OCI-LY1 (cell line): ENCODE data around the gene ICAM1.
A peak's percentile ranks its signal among the peaks of the same experiment; 100 is the strongest.
"Not testable (repeated sequence)": the region's sequence is repeated elsewhere in the genome, so short reads cannot be mapped to it uniquely, and the experiment has no call there.

ENCODE experiments used
- H2AFZ ChIP-seq: fragments of 200-600 bp; sonication (generic), shearing (Covaris generic); 2 replicates; pipeline ENCODE4 v1.6.0; 2014; ENCODE audit warnings: antibody characterized with exemption, mild to moderate bottlenecking, low read length
- H3F3A ChIP-seq: fragments of 200-600 bp; sonication (generic), shearing (Covaris generic); 2 replicates; pipeline ENCODE4 v1.6.0; 2014; ENCODE audit warnings: mild to moderate bottlenecking, antibody characterized with exemption, low read length, moderate library complexity; ENCODE audit not compliant: insufficient read depth
- H3K27ac ChIP-seq: fragments of 200-600 bp; sonication (generic); 2 replicates; pipeline ENCODE4 v1.5.1; 2014; ENCODE audit warnings: low read length, mixed run types, mild to moderate bottlenecking, low read depth; ENCODE audit not compliant: poor library complexity, severe bottlenecking
- H3K27me3 ChIP-seq: fragments of 200-600 bp; sonication (generic); 2 replicates; pipeline ENCODE4 v1.6.0; 2014; ENCODE audit warnings: antibody characterized with exemption, mild to moderate bottlenecking, low read length, moderate library complexity; ENCODE audit not compliant: insufficient read depth
- H3K36me3 ChIP-seq: fragments of 200-600 bp; sonication (generic); 2 replicates; pipeline ENCODE4 v1.6.1; 2014; ENCODE audit warnings: mild to moderate bottlenecking, antibody characterized with exemption, low read length, moderate library complexity, mixed read lengths; ENCODE audit not compliant: insufficient read depth
- H3K4me1 ChIP-seq: fragments of 200-600 bp; sonication (generic); 2 replicates; pipeline ENCODE4 v1.5.1; 2014; ENCODE audit warnings: mild to moderate bottlenecking, low read length, moderate library complexity; ENCODE audit not compliant: insufficient read depth, severe bottlenecking
- H3K4me2 ChIP-seq: fragments of 200-600 bp; sonication (generic), shearing (Covaris generic); 2 replicates; pipeline ENCODE4 v1.6.1; 2014; ENCODE audit warnings: low read length
- H3K4me3 ChIP-seq: fragments of 200-600 bp; sonication (generic); 2 replicates; pipeline ENCODE4 v1.5.1; 2014; ENCODE audit warnings: low read length, low read depth, mild to moderate bottlenecking, mixed read lengths; ENCODE audit not compliant: poor library complexity, severe bottlenecking
- H3K79me2 ChIP-seq: fragments of 200-600 bp; shearing (Covaris generic); 2 replicates; pipeline ENCODE4 v1.6.1; 2016; ENCODE audit warnings: mixed run types, low read length, mixed read lengths; ENCODE audit not compliant: insufficient read depth
- H3K9ac ChIP-seq: fragments of 200-600 bp; sonication (generic), shearing (Covaris generic); 2 replicates; pipeline ENCODE4 v1.6.1; 2014; ENCODE audit warnings: mild to moderate bottlenecking, low read length, mixed read lengths
- H3K9me2 ChIP-seq: fragments of 200-600 bp; sonication (generic), shearing (Covaris generic); 2 replicates; pipeline ENCODE4 v1.6.1; 2014; ENCODE audit warnings: low read depth, mild to moderate bottlenecking, low read length, mixed read lengths
- H3K9me3 ChIP-seq: fragments of 200-600 bp; shearing (Covaris generic); 2 replicates; pipeline ENCODE4 v1.6.1; 2014; ENCODE audit warnings: low read length, mixed read lengths
- H4K20me1 ChIP-seq: fragments of 200-600 bp; sonication (generic), shearing (Covaris generic); 2 replicates; pipeline ENCODE4 v1.6.0; 2016; ENCODE audit warnings: mild to moderate bottlenecking, low read length; ENCODE audit not compliant: insufficient read depth
- CTCF ChIP-seq: fragments of 200-600 bp; sonication (generic), shearing (Covaris generic); IDR thresholded peaks from 2 replicates; pipeline ENCODE4 v1.5.1; 2017; ENCODE audit warnings: mild to moderate bottlenecking, antibody characterized with exemption, low read length, moderate library complexity, mixed read lengths
- EZH2 ChIP-seq: fragments of 200-600 bp; sonication (generic), shearing (Covaris generic); IDR thresholded peaks from 2 replicates; pipeline ENCODE4 v1.8.0; 2017; ENCODE audit warnings: borderline replicate concordance, mixed run types, mild to moderate bottlenecking, antibody characterized with exemption, low read length, moderate library complexity, mixed read lengths

Gene ICAM1

GRCh38 chr19:10233946-10234345 is 37.0 kb upstream of the ICAM1 start:
- H3K4me1 ChIP-seq = peaks cover 76% of the 10 kb centered on the region
- H3K9ac ChIP-seq = no peak overlapping the region
- no peak for TF ChIP-seq EZH2
- no peak for TF ChIP-seq CTCF
- no peak overlapping the region for H3K4me3 ChIP-seq
- H3K36me3 ChIP-seq = peaks cover 9% of the 10 kb centered on the region; the same call in 1 of the 2 replicates
- no peaks in the 10 kb centered on the region for H3K9me2 ChIP-seq
- H3F3A ChIP-seq = peaks cover 8% of the 10 kb centered on the region; the same call in 1 of the 2 replicates
- peaks cover 22% of the 10 kb centered on the region for H3K79me2 ChIP-seq
- H3K9me3 ChIP-seq = no peaks in the 10 kb centered on the region
- H4K20me1 ChIP-seq = no peaks in the 10 kb centered on the region
- H3K27ac ChIP-seq = peak overlapping the region; percentile 98
- no peak overlapping the region for H3K4me2 ChIP-seq
- H2AFZ ChIP-seq = no peak overlapping the region
- no peaks in the 10 kb centered on the region for H3K27me3 ChIP-seq

- no peak overlapping the region for H2AFZ ChIP-seq
- no peaks in the 10 kb centered on the region for H3K9me3 ChIP-seq
- TF ChIP-seq EZH2 = no peak
- no peak for TF ChIP-seq CTCF
- peak overlapping the region; percentile 98 for H3K27ac ChIP-seq
- H3F3A ChIP-seq = peaks cover 8% of the 10 kb centered on the region; the same call in 1 of the 2 replicates
- peaks cover 13% of the 10 kb centered on the region for H3K79me2 ChIP-seq
- peak overlapping the region; percentile 20; the same call in 1 of the 2 replicates for H3K9ac ChIP-seq
- no peaks in the 10 kb centered on the region for H3K27me3 ChIP-seq
- peaks cover 5% of the 10 kb centered on the region; the same call in 1 of the 2 replicates for H3K36me3 ChIP-seq
- H3K4me3 ChIP-seq = no peak overlapping the region
- peak overlapping the region; percentile 14; the same call in 1 of the 2 replicates for H3K4me2 ChIP-seq
- no peaks in the 10 kb centered on the region for H4K20me1 ChIP-seq
- H3K4me1 ChIP-seq = peaks cover 77% of the 10 kb centered on the region
- H3K9me2 ChIP-seq = no peaks in the 10 kb centered on the region
Observed at GRCh38 chr19:10235003-10235402, 35.9 kb upstream of the ICAM1 start.

- Histone ChIP-seq H3K4me2 (peak overlapping the region; percentile 67), H3K9ac (peak overlapping the region; percentile 59), H3K4me1 (peaks cover 81% of the 10 kb centered on the region), H3K27ac (peak overlapping the region; percentile 98), H3K4me3 (peak overlapping the region; percentile 38)
- not testable (repeated sequence) for H3K79me2 ChIP-seq, H2AFZ ChIP-seq, H3K36me3 ChIP-seq, H3F3A ChIP-seq, H3K9me3 ChIP-seq, H3K27me3 ChIP-seq, H3K9me2 ChIP-seq, H4K20me1 ChIP-seq
Observed at GRCh38 chr19:10235409-10235808, 35.5 kb upstream of the ICAM1 start.

- H3K9me3 ChIP-seq = no peaks in the 10 kb centered on the region
- peak overlapping the region; percentile 98 for H3K27ac ChIP-seq
Observed at GRCh38 chr19:10237702-10238101, 33.2 kb upstream of the ICAM1 start.

More at GRCh38 chr19:10237702-10238101, 33.2 kb upstream of the ICAM1 start:
- H3K36me3 ChIP-seq = no peaks in the 10 kb centered on the region
- no peak for TF ChIP-seq CTCF
- TF ChIP-seq EZH2 = no peak
- H3K4me2 ChIP-seq = no peak overlapping the region; the same call in 1 of the 2 replicates
- H3K79me2 ChIP-seq = no peaks in the 10 kb centered on the region
- no peaks in the 10 kb centered on the region for H3K27me3 ChIP-seq
- no peaks in the 10 kb centered on the region for H3K9me2 ChIP-seq
- H3F3A ChIP-seq = 0 out of 2 replicates have a peak, but pooled peaks cover 4% of the 10 kb centered on the region
- no peaks in the 10 kb centered on the region for H4K20me1 ChIP-seq
- peaks cover 89% of the 10 kb centered on the region for H3K4me1 ChIP-seq
- no peak overlapping the region for H3K4me3 ChIP-seq
- peak overlapping the region; percentile 7; the same call in 1 of the 2 replicates for H3K9ac ChIP-seq
- H2AFZ ChIP-seq = no peak overlapping the region
